Kidney (tissue), 14 donors: ENCODE data around the gene VSX1. TPM values are rescaled to one million over a fixed set of nuclear protein-coding genes. Genes with fewer than 3 reads are reported as not detected.

Experiments
- DNase-seq, 5 donors: peaks; one replicate each; pipeline ENCODE4 v3.0.0-alpha.2; 2013 to 2020
- FAIRE-seq: peaks from 2 replicates; lab custom pipeline; 2012; peaks lifted over from hg19 to GRCh38; lab: Jason Lieb, UNC
- H3K27ac ChIP-seq, 2 donors: one replicate each; pipeline ENCODE4 v1.7.0; 2013; ENCODE audit warnings: low read depth in 2 of 2, low read length in 2 of 2, inconsistent platforms in 1 of 2
- H3K27me3 ChIP-seq: one replicate; pipeline ENCODE4 v1.7.1; 2013; ENCODE audit warnings: low read length, inconsistent platforms; ENCODE audit not compliant: control insufficient read depth, insufficient read depth
- H3K36me3 ChIP-seq, 3 donors: one replicate each; pipeline versions ENCODE4 v1.7.0 to v1.7.1; 2013; ENCODE audit warnings: low read length in 3 of 3, control low read depth in 1 of 3, inconsistent platforms in 1 of 3; ENCODE audit not compliant: insufficient read depth in 3 of 3, control insufficient read depth in 2 of 3
- H3K4me1 ChIP-seq, 3 donors: one replicate each; pipeline versions ENCODE4 v1.7.0 to v1.7.1; 2013; ENCODE audit warnings: low read length in 3 of 3, inconsistent platforms in 1 of 3, low read depth in 1 of 3; ENCODE audit not compliant: control insufficient read depth in 2 of 3, insufficient read depth in 2 of 3
- H3K4me3 ChIP-seq, 3 donors: one replicate each; pipeline versions ENCODE4 v1.7.0 to v1.8.1; 2013; ENCODE audit warnings: low read length in 3 of 3, control low read depth in 1 of 3, inconsistent platforms in 1 of 3
- H3K9ac ChIP-seq, 3 donors: one replicate each; pipeline versions ENCODE4 v1.7.0 to v1.7.1; 2013; ENCODE audit warnings: low read length in 3 of 3, control low read depth in 1 of 3, inconsistent platforms in 1 of 3
- H3K9me3 ChIP-seq, 3 donors: one replicate each; pipeline versions ENCODE4 v1.7.0 to v1.7.1; 2013; ENCODE audit warnings: low read length in 3 of 3, control low read depth in 1 of 3, inconsistent platforms in 1 of 3; ENCODE audit not compliant: control insufficient read depth in 2 of 3, insufficient read depth in 1 of 3
- intact Hi-C: fragments of 100-400 bp; cut with DNase I; formaldehyde crosslinking; loops from one replicate; pipeline ENCODE4 v1.11.1; 2022
- polyA plus RNA-seq: library from polyadenylated mRNA; stranded (reverse); fragments of 350-450 nt; fragmentation: Illumina TruSeq; extraction: RNeasy Lipid Tissue Mini Kit (QIAGEN cat#74804); gene quantifications from one replicate; pipeline ENCODE4 v1.2.3, GENCODE V29; 2014; ENCODE audit warnings: low read depth, low replicate concordance; ENCODE audit not compliant: insufficient read depth
- total RNA-seq: library from RNA; stranded (reverse); fragmentation: NEBNext Ultra II Directional; extraction: Animal tissue kit (Norgen Biotek cat#: 25700); gene quantifications from one replicate; pipeline ENCODE4 v1.2.1, GENCODE V29; 2021
- TF ChIP-seq, protein P1 (sequence below): IDR thresholded peaks from 3 replicates; pipeline ENCODE4 v1.5.1; 2012; ENCODE audit warnings: mild to moderate bottlenecking, moderate library complexity, borderline replicate concordance; ENCODE audit not compliant: insufficient read depth; ENCODE audit errors: extremely low read depth
- donor health status: control.
- donor health status: control.
- donor health status: control.
- donor health status: control.
- donor health status: control.
- donor health status: DM: yes; HTN: yes; CAD: no.
- donor health status: Normal renal cell carcinoma (clear cell type).

Gene VSX1
- total and polyA plus RNA-seq, 2 donors from 2014 or later = 0.41 TPM; not detected in 1

DNA sequence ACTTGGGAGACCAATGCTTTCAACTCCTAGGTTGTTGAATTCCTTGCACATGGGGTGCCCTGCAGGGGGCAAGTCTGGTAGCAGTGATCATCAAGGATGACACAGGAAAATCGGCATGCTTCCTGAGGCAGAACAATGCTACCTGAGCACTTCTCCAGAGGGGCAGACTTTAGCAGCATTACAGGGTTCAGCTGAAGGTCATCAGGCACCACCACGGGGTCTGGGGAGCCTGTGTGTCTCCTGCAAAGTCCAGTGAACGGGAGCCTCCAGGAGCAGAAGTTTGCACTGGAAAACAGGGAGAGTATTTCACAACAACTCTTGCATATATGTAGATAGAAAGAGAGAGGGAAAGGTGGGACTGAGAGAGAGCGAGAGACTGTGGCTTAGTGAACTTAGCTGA is 10.2 kb downstream of the VSX1 start:
- peaks cover 0 to 4% (median 0%) of the 10 kb centered on the region in 3 donors for H3K9me3 ChIP-seq
- intact Hi-C loops = loop anchor here (5.0 kb wide), 1 partner anchor 116 kb away; no protein-coding TSS in a partner anchor
- no peaks in the 10 kb centered on the region for H3K4me1 ChIP-seq
- H3K4me3 ChIP-seq = no peak overlapping the region
- DNase-seq (peak in 1 of 5 donors; percentile 8), FAIRE-seq (no peak)
- H3K36me3 ChIP-seq = no peaks in the 10 kb centered on the region
- H3K9ac ChIP-seq = no peak overlapping the region
- no peak overlapping the region for H3K27ac ChIP-seq
- H3K27me3 ChIP-seq = peaks cover 8% of the 10 kb centered on the region
- TF ChIP-seq, protein P1, sequence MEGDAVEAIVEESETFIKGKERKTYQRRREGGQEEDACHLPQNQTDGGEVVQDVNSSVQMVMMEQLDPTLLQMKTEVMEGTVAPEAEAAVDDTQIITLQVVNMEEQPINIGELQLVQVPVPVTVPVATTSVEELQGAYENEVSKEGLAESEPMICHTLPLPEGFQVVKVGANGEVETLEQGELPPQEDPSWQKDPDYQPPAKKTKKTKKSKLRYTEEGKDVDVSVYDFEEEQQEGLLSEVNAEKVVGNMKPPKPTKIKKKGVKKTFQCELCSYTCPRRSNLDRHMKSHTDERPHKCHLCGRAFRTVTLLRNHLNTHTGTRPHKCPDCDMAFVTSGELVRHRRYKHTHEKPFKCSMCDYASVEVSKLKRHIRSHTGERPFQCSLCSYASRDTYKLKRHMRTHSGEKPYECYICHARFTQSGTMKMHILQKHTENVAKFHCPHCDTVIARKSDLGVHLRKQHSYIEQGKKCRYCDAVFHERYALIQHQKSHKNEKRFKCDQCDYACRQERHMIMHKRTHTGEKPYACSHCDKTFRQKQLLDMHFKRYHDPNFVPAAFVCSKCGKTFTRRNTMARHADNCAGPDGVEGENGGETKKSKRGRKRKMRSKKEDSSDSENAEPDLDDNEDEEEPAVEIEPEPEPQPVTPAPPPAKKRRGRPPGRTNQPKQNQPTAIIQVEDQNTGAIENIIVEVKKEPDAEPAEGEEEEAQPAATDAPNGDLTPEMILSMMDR = no peak

DNA sequence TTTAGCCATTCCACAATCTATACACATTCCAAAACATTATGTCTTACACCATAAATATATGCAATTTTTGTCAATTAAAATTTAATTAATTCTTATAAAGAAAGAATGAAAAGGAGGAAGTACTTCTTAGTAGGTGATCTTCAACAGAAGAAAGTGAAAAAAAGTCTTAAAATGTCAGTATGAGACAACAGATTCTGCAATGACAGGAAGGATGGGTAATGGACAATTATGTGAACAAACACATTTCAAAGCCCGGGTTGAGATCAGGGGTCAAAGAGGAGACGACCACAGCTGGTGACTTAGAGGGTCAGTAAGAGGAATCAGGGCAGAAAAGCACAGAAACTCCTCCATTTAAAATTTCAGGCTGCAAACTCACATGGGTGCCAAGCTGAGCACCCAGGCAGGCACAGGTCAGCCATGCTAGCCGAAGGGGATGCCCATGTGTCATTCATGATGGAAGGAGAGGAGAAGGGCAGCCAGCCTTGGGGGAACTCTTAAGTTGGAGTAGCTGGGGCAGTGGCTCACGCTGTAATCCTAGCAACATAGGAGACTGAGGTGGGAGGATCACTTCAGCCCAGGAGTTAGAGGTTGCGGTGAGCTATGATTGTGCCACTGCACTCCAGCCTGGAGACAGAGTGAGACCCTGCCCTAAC is 11.0 kb downstream of the VSX1 start:
- H3K4me1 ChIP-seq = no peaks in the 10 kb centered on the region
- TF ChIP-seq, protein P1 = no peak
- intact Hi-C loops = loop anchor here (5.0 kb wide), 1 partner anchor 116 kb away; no protein-coding TSS in a partner anchor
- FAIRE-seq (no peak), DNase-seq (no peak)
- no peak overlapping the region for H3K4me3 ChIP-seq
- peaks cover 0 to 4% (median 0%) of the 10 kb centered on the region in 3 donors for H3K9me3 ChIP-seq
- no peaks in the 10 kb centered on the region for H3K36me3 ChIP-seq
- peaks cover 8% of the 10 kb centered on the region for H3K27me3 ChIP-seq
- H3K27ac ChIP-seq = no peak overlapping the region
- no peak overlapping the region for H3K9ac ChIP-seq

DNA sequence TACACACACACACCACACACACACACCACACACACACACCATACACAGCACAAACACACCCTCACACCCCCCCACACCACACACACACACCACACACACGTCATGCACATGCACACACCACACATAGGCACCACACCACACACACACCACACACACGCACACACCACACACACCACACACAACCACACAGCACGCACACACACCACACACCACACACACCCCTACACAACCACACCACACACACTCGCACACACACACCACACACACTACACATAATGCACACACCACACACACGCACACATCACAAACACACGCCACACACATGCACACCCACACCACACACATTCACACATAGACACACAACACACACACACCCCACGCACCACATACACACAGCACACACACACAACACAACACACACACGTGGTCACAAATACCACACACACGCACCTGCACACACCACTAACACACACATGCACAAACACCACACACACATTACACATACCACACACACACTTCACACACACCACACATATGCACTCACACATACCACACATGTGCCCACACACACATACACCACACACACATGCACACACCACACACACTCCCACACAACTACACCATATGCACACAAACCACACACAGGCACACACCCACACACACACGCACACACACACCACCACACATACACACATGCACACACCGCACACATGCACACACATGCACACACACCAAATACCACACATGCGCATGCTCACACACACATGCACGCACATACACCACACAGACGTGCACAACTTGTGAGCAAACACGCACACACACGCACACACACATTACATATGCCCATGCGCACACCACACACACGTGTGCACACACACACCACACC is 14.6 kb downstream of the VSX1 start:
- Histone ChIP-seq H3K9me3 (peaks cover 0 to 4% (median 0%) of the 10 kb centered on the region in 3 donors), H3K27ac (no peak overlapping the region), H3K9ac (no peak overlapping the region), H3K27me3 (peaks cover 8% of the 10 kb centered on the region), H3K4me3 (no peak overlapping the region), H3K4me1 (peaks cover 0 to 6% (median 6%) of the 10 kb centered on the region in 3 donors), H3K36me3 (no peaks in the 10 kb centered on the region)
- intact Hi-C loops = no loop called here
- peak in 1 of 5 donors; percentile 12 for DNase-seq
- TF ChIP-seq, protein P1 = no peak
- no peak for FAIRE-seq
